GM23338 (cell line): Measurements from ENCODE around the gene C1orf174.

Experiments
- CREB1 ChIP-seq: fragments of 250-450 bp; sonication (Bioruptor Pico); IDR thresholded peaks from 2 replicates; pipeline ENCODE4 v1.5.0; 2020; ENCODE audit warnings: low read depth, mild to moderate bottlenecking, moderate library complexity
- CTCF ChIP-seq, 2 experiments: fragments of 200-600 bp in 1 of 2; sonication (generic) in 1 of 2; conservative IDR thresholded peaks; 2 replicates each; pipeline versions ENCODE4 v1.5.1 to v1.6.1; 2016 to 2017; ENCODE audit warnings: antibody characterized with exemption in 2 of 2, low read depth in 2 of 2, mild to moderate bottlenecking in 2 of 2, moderate library complexity in 1 of 2
- ETS1 ChIP-seq: IDR thresholded peaks from 2 replicates; pipeline ENCODE4 v1.6.1; 2016; ENCODE audit warnings: antibody characterized with exemption
- EZH2 ChIP-seq: fragments of 200-600 bp; sonication (generic); IDR thresholded peaks from one replicate; pipeline ENCODE4 v1.8.0; 2017; ENCODE audit warnings: antibody characterized with exemption, mild to moderate bottlenecking, low read depth; ENCODE audit not compliant: unreplicated experiment
- EZH2phosphoT487 ChIP-seq: fragments of 200-600 bp; sonication (generic); IDR thresholded peaks from one replicate; pipeline ENCODE4 v1.8.1; 2018; ENCODE audit warnings: antibody characterized with exemption; ENCODE audit not compliant: unreplicated experiment
- JUNB ChIP-seq: IDR thresholded peaks from one replicate; pipeline ENCODE4 v1.6.1; 2016; ENCODE audit warnings: antibody characterized with exemption; ENCODE audit not compliant: unreplicated experiment
- NANOG ChIP-seq: IDR thresholded peaks from 2 replicates; pipeline ENCODE4 v1.6.1; 2016; ENCODE audit warnings: antibody characterized with exemption, borderline replicate concordance
- POLR2AphosphoS5 ChIP-seq: IDR thresholded peaks from 2 replicates; pipeline ENCODE4 v1.6.1; 2016; ENCODE audit warnings: antibody characterized with exemption, low read depth
- REST ChIP-seq: IDR thresholded peaks from one replicate; pipeline ENCODE4 v1.6.1; 2018; ENCODE audit warnings: antibody characterized with exemption; ENCODE audit not compliant: unreplicated experiment
- STAT1 ChIP-seq: IDR thresholded peaks from one replicate; pipeline ENCODE4 v1.6.1; 2016; ENCODE audit warnings: antibody characterized with exemption; ENCODE audit not compliant: unreplicated experiment
- ZNF331 ChIP-seq: fragments of 250-450 bp; sonication (Bioruptor Pico); IDR thresholded peaks from 2 replicates; pipeline ENCODE4 v1.5.0; 2020; ENCODE audit warnings: low read depth, mild to moderate bottlenecking, moderate library complexity
- ZNF462 ChIP-seq: fragments of 250-450 bp; sonication (Bioruptor Pico); IDR thresholded peaks from 2 replicates; pipeline ENCODE4 v1.5.0; 2020; ENCODE audit warnings: mild to moderate bottlenecking, moderate library complexity

- TF ChIP-seq CTCF (conservative IDR thresholded peaks at IDR 0.05; ENCODE audit: low read depth in 2 of 2) (no peak), POLR2AphosphoS5 (no peak), EZH2 (no peak), STAT1 (no peak), ZNF462 (CRISPR knock-in tag) (no peak), EZH2phosphoT487 (no peak), ZNF331 (no peak), CREB1 (CRISPR knock-in tag) (no peak), NANOG (no peak), REST (no peak), ETS1 (no peak), JUNB (no peak)
These were observed 2.6 kb upstream of the C1orf174 start for GRCh38 chr1:3902571-3903091.
